NCI-H2227 treated with DMSO at 0.1 percent for 48 hours (cell line): ENCODE measurements around the gene TRAPPC14.

ENCODE experiments used
- DNase-seq: peaks from one replicate; lab custom pipeline; 2025; lab: John Stamatoyannopoulos, UW

TRAPPC14 gene

GRCh38 chr7:100173806-100174495, 15.4 kb upstream of the TRAPPC14 start:
- DNase-seq: no peak

GRCh38 chr7:100171840-100172239, 13.3 kb upstream of the TRAPPC14 start:
- no peak for DNase-seq

- DNase-seq: no peak
These were observed 12.7 kb upstream of the TRAPPC14 start for GRCh38 chr7:100171087-100171681.

DNA sequence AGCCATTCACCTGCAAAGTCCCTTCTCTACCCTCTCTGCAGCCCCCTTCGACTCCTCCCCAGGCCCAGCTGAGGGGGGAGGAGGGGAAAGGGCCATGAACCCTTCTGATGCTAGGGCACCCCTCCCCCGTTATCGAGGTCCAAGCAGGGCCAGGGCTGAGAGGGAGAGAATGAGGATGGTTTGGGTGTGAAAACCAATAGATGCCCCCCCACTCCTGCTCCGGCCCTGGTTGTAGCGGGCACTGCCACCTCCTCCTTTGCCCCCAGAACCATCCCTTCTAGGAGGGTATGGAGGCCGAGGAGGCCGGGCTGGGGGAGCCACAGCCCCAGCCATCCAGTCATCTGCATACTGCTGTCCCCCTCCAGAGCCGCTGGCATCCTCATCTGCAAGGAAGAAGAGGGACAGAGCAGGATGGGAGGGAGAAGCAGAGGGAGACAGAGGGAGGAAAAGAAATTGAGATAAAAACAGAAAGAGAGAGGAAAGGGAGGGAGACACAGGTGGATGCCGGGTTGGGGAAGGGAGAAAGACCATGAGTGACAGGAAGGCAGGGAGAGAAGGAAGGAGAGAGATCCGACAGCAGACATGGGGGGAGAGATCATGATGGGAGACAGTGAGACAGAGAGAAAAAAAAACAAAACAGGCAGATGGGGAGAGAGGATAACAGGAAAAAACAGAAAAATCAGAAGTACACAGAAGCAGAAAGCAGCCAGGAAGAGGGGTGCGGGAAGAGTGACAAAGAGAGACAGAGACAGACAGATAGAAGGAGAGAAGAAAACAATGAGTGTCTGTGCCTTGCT, 11.8 kb upstream of the TRAPPC14 start:
- no peak for DNase-seq

GRCh38 chr7:100169147-100169850, 10.8 kb upstream of the TRAPPC14 start:
- DNase-seq: no peak

- no peak for DNase-seq
These were observed 9.4 kb upstream of the TRAPPC14 start for GRCh38 chr7:100167912-100168323.

DNA sequence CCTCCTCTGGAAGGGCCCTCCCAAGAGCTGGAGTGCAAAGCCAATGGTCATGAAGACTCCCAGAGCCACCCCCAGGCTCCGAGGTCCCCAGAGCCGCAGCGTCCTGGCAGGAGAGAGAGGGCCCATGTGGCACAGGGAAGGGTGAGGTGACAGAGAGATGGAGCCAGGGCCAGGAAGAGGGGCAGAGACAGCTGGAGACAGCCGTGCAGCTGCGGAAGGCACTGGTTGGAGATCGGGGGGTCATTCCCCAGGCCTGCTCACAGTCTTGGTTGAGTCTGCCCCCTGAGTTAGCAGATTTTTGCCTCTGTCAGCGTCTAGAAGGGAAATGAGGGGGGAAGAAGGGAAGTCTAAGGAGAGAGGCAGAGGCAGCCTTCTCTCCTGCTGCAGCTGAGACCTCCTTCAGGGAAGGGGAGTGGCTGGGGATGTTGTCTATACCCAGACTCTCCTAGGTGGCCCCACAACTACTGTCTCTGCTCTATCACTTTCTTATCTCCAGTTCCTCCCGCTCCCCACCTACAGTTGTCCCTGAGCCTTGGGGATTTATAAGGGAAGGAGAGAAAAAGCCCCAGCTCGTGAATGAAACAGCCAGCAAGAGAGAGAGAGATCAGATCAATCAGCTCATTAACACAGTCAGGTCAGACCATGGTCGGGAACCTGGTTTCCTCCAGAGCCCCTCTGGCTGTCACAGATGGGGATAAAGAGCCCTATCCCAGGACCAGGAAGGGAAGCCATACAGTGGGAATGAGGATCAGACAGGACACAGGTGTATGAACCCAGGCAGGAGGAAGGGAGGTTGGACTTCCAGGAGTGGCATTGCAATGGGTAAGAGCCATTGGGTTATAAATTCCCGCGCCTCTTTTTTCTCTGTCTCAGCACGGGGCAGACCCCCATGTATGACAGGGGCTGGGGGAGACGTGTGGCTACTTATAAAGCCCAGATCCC, 8.7 kb upstream of the TRAPPC14 start:
- DNase-seq: no peak

- DNase-seq: no peak
These were observed 7.9 kb upstream of the TRAPPC14 start for GRCh38 chr7:100166317-100166940.

GRCh38 chr7:100163871-100164270, 5.3 kb upstream of the TRAPPC14 start:
- DNase-seq: no peak

DNA sequence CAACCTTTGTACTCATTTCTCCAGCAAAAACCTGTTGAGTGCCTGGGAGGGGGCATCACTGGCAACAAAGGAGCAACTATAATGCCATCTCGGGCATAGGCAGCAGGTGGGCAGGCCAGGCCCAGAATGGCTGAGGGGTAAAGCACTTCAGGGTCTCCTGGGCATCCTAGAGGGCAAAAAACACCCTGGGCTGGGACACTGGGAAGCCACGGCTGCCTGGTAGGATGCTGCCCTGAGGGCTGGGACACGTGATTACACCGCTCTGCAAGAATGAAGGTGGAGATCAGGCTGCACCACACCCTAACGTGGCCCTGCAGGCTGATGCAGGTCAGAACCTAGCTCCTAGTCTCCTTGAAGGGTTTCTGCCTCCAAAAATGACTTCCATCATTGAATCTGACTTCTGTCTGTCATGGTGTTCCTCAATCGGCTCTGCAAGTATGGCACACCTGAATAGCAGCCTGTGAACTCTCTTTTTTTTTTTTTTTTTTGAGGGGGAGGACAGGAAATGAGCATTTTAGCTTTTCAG, 4.5 kb upstream of the TRAPPC14 start:
- no peak for DNase-seq

GRCh38 chr7:100160067-100160466, 1.5 kb upstream of the TRAPPC14 start:
- no peak for DNase-seq

DNA sequence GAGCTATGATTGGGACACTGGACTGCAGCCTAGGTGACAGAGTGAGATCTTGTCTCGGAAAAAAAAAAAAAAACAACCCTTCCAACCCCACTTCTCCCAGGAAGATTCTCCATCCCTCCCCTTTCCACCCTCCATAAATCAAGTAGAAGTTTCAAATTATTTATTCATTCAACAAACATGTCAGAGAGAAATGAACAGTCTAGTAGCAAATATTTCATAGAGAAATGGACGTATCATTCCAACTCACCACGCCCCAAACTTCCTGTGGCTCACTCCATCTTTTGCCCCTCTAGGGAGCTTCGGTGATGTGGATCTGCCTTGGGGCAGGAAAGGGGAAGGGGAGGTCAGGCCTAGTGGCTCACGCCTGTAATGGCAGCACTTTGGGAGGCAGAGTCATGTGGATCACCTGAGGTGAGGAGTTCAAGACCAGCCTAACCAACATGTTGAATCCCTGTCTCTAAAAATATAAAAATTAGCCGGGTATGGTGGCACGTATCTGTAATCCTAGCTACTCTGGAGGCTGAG, 638 bp upstream of the TRAPPC14 start:
- DNase-seq: no peak

DNA sequence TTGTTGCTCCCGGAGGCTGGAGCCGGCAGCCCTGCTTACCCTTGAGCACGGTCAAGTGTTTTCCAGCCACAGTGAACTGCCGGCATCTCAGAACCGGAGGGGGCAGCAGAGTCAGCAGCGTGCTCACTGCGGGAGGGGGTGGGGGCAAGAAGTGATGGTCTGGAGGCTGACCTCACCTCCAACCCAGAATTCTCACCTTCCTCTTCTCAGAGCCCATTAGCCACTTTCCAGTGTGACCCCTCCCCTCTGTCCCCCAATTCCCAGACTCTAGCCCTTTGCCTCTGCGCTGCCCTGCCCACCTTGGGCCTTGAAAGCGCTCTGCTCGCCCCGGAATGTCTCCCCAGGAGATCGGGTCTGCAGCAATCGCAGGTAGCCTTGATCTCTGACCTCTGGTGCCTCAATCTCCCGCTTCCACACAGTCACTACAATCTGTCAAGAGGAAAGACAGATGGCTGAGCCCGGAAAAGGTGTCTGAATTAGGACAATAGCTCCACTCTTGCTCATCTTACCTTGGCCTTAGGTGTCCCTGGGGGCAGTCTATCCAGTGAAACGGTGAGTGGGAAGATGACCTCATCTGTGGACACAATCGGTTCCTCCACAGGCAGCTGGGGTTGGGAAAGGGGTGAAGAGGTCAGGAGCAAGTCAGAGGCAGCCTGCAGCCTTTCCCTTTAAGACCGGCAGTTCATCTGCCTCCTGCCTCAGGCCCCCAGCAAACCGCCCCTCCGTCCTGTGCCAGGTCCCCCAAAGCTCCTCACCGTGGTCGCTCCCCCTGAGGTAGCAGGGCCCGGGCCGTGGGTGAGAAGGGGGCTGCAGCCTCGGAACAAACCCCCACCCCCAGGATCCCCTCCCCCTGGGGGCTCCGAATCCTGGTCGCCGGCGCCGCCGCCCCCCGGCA, 942 bp downstream of the TRAPPC14 start:
- DNase-seq: peak; percentile 28

DNA sequence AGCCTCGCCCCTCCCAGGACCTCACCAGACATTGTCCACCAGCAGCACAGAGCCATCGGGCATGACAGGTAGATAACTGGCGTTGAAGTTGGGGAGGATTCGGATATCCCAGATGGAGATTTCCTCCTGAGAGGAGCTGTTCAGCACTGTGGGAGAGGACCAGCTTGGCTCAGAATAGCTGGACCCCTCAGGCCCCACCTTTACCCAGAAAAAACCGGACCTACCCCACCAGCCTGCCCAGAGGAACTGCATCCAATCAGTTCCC, 1.5 kb downstream of the TRAPPC14 start:
- DNase-seq: no peak

DNA sequence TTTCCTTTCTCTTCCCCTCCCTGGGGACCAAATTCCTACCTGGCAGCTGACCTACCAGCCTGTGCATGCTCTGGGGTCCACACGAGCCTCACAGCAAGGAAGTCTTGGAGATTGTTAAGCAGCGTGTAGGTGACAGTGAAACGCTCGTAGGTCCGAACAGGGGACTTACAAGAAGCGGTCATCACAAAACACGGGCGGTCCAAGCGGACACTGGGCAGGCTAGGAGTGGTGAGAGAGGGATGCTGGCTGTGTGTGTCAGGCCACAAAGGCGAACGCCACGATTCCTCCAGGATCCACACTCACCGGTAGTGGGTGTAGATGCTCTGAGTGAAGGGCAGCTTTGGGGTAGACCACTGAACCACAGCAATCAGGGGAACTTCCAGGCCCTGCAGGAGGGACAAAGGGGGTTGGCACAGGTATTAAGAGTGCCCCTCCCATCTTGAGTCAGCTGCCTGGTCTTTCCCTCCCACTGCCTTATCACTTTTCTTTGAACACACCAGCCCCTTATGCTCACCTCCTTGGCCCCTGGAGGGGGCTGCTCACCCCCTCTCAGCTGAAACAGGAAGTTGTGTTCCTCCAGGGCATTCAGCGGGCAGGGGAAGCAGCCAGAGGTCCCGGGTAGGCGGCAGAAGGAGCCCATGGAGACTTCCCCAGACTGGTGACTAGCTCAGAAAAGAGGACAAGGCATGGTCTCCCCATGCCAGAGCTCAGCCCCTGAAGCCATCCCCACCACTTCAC, 2.0 kb downstream of the TRAPPC14 start:
- DNase-seq: no peak

DNA sequence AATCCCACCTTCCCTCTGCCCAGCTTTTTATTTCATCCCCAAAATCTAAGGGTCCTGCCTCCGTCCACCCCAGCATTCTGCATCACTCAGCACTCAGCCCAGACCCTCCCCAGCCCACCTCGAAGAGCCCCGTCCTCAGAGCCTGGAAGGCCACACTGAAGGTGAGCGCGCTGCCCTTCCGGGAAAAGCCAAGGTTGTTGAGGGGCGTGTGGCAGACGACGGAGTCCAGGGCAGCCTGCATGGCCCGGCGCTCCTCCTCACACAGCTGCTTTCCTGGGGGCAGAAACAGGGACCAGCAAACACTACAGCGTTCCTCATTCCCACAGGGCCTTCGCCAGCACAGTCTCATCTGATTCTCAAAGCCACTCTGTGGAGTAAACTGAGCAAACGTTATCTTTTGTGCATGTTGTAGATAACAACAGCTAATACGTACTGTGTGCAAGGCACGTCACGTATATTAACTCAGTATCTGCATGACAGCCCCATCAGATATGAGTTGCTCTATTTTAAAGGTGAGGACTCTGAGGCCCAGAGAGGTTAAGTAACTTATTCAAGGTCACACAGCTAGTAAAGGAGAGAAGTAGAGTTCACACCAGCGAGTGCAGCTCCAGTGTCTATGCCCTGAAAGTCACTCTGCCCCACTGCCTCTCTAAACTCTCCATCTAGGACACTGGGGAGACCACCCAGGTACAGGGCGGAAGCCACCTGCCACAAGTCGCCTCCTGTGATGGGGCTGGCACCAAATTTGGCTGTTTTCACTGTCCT, 2.8 kb downstream of the TRAPPC14 start:
- no peak for DNase-seq

- DNase-seq: no peak
These were observed 3.7 kb downstream of the TRAPPC14 start for GRCh38 chr7:100154651-100155491.
